Prostate gland (tissue), 2 donors: ENCODE results near the gene OLA1.

Source experiments
- POLR2A ChIP-seq: fragments of 450-650 bp; IDR thresholded peaks from one replicate; pipeline ENCODE4 v1.6.1; 2016; ENCODE audit warnings: antibody characterized with exemption, mild to moderate bottlenecking
- POLR2AphosphoS5 ChIP-seq: sonication (generic); formaldehyde crosslinking; IDR thresholded peaks from one replicate; pipeline ENCODE4 v1.6.1; 2017; ENCODE audit warnings: antibody characterized with exemption
- TF ChIP-seq, protein P1 (sequence below), 4 experiments: fragments of 200-600 bp in 2 of 4; fragments of 450-650 bp in 2 of 4; sonication (generic) in 2 of 4; IDR thresholded peaks; 1 replicate in 3 of 4; 2 replicates in 1 of 4; pipeline ENCODE4 v1.5.1; 2016 to 2019; ENCODE audit warnings: antibody characterized with exemption in 4 of 4, mild to moderate bottlenecking in 2 of 4, moderate library complexity in 2 of 4

DNA sequence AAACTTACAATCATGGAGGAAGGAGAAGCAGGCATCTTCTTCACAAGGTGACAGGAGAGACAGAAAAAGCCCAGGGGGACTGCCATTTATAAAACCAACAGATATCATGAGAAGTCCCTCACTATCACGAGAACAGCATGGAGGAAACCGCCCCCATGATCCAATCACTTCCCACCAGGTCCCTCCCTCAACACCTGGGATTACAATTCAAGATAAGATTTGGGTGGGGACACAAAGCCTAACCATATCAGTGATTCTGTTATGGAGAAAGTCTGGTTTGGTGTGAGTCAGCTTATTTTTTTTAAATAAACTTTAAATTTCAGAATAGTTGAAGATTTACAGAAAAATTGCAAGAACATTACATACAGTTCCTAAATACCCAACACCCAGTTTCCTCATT, 198.4 kb downstream of the OLA1 start:
- TF ChIP-seq, protein P1, sequence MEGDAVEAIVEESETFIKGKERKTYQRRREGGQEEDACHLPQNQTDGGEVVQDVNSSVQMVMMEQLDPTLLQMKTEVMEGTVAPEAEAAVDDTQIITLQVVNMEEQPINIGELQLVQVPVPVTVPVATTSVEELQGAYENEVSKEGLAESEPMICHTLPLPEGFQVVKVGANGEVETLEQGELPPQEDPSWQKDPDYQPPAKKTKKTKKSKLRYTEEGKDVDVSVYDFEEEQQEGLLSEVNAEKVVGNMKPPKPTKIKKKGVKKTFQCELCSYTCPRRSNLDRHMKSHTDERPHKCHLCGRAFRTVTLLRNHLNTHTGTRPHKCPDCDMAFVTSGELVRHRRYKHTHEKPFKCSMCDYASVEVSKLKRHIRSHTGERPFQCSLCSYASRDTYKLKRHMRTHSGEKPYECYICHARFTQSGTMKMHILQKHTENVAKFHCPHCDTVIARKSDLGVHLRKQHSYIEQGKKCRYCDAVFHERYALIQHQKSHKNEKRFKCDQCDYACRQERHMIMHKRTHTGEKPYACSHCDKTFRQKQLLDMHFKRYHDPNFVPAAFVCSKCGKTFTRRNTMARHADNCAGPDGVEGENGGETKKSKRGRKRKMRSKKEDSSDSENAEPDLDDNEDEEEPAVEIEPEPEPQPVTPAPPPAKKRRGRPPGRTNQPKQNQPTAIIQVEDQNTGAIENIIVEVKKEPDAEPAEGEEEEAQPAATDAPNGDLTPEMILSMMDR (IDR thresholded peaks at IDR 0.05) = no peak
- TF ChIP-seq POLR2A = no peak
- TF ChIP-seq POLR2AphosphoS5 = no peak
